Astrocyte (in vitro differentiated cells and primary cell): ENCODE data around the gene MAGI1. TPM values are rescaled to one million over a fixed set of nuclear protein-coding genes. Genes with fewer than 3 reads are reported as not detected.

Source experiments
- DNase-seq: peaks from one replicate; pipeline ENCODE4 v3.0.0-alpha.2; 2010; ENCODE audit warnings: low read depth
- FAIRE-seq: peaks from 2 replicates; lab custom pipeline; 2011; peaks lifted over from hg19 to GRCh38; lab: Jason Lieb, UNC
- H2AFZ ChIP-seq: 2 replicates; pipeline ENCODE4 v1.6.0; 2012; ENCODE audit warnings: low read depth, low read length, inconsistent platforms
- H3K27ac ChIP-seq: 2 replicates; pipeline ENCODE4 v1.5.1; 2011; ENCODE audit warnings: low read depth, low read length, inconsistent platforms
- H3K27me3 ChIP-seq: 2 replicates; pipeline ENCODE4 v1.6.0; 2011; ENCODE audit warnings: low read length, inconsistent platforms; ENCODE audit not compliant: insufficient read depth
- H3K36me3 ChIP-seq: 2 replicates; pipeline ENCODE4 v1.5.1; 2011; ENCODE audit warnings: low read length, inconsistent platforms; ENCODE audit not compliant: insufficient read depth
- H3K4me1 ChIP-seq: 2 replicates; pipeline ENCODE4 v1.5.1; 2011; ENCODE audit warnings: low read length, inconsistent platforms; ENCODE audit not compliant: insufficient read depth
- H3K4me2 ChIP-seq: 2 replicates; pipeline ENCODE4 v1.6.0; 2012; ENCODE audit warnings: low read length, inconsistent platforms
- H3K4me3 ChIP-seq: 2 replicates; pipeline ENCODE4 v1.5.1; 2011; ENCODE audit warnings: low read depth, mild to moderate bottlenecking, low read length, inconsistent platforms; ENCODE audit not compliant: insufficient read depth
- H3K79me2 ChIP-seq: 2 replicates; pipeline ENCODE4 v1.6.0; 2012; ENCODE audit warnings: mild to moderate bottlenecking, low read length, inconsistent platforms; ENCODE audit not compliant: insufficient read depth
- H3K9ac ChIP-seq: 2 replicates; pipeline ENCODE4 v1.6.0; 2012; ENCODE audit warnings: mild to moderate bottlenecking, low read length, inconsistent platforms
- H3K9me3 ChIP-seq: 2 replicates; pipeline ENCODE4 v1.5.1; 2012; ENCODE audit warnings: low read depth, mild to moderate bottlenecking, low read length, inconsistent platforms; ENCODE audit not compliant: insufficient read depth
- H4K20me1 ChIP-seq: 2 replicates; pipeline ENCODE4 v1.6.0; 2012; ENCODE audit warnings: low read length, inconsistent platforms; ENCODE audit not compliant: insufficient read depth
- H3K27ac Mint-ChIP-seq: one replicate; pipeline ENCODE4 v1.8.0; 2021; ENCODE audit warnings: mild to moderate bottlenecking, mixed read lengths; ENCODE audit not compliant: unreplicated experiment
- H3K27me3 Mint-ChIP-seq: one replicate; pipeline ENCODE4 v1.8.0; 2021; ENCODE audit warnings: low read depth, mixed read lengths; ENCODE audit not compliant: unreplicated experiment
- H3K36me3 Mint-ChIP-seq: one replicate; pipeline ENCODE4 v1.8.0; 2021; ENCODE audit warnings: low read depth, mixed read lengths; ENCODE audit not compliant: unreplicated experiment
- H3K4me1 Mint-ChIP-seq: one replicate; pipeline ENCODE4 v1.8.0; 2021; ENCODE audit warnings: low read depth, mixed read lengths; ENCODE audit not compliant: unreplicated experiment
- H3K4me3 Mint-ChIP-seq: one replicate; pipeline ENCODE4 v1.8.0; 2021; ENCODE audit warnings: mild to moderate bottlenecking, moderate library complexity, mixed read lengths; ENCODE audit not compliant: unreplicated experiment
- H3K9me3 Mint-ChIP-seq: one replicate; pipeline ENCODE4 v1.8.0; 2021; ENCODE audit warnings: mild to moderate bottlenecking, mixed read lengths; ENCODE audit not compliant: unreplicated experiment
- CTCF ChIP-seq: IDR thresholded peaks from 2 replicates; pipeline ENCODE4 v1.5.1; 2011; ENCODE audit warnings: low read depth, mild to moderate bottlenecking, inconsistent platforms, low read length, moderate library complexity; ENCODE audit not compliant: insufficient read depth
- EZH2 ChIP-seq: IDR thresholded peaks from 2 replicates; pipeline ENCODE4 v1.6.1; 2012; ENCODE audit warnings: mild to moderate bottlenecking, low read length, inconsistent platforms; ENCODE audit not compliant: insufficient read depth
- total RNA-seq: library from RNA; stranded (reverse); gene quantifications from 2 replicates; pipeline ENCODE4 v1.2.1, GENCODE V29; 2021

MAGI1 gene
- total RNA-seq, 1 donor from 2014 or later, result 31.8 TPM

- Histone ChIP-seq H3K4me2 (no peak overlapping the region), H3K27me3 (no peaks in the 10 kb centered on the region), H3K9ac (no peak overlapping the region), H3K4me1 (no peaks in the 10 kb centered on the region), H4K20me1 (peaks cover 24% of the 10 kb centered on the region), H3K9me3 (no peaks in the 10 kb centered on the region), H3K27ac (no peak overlapping the region), H3K4me3 (no peak overlapping the region), H3K36me3 (no peaks in the 10 kb centered on the region), H2AFZ (no peak overlapping the region), H3K79me2 (no peaks in the 10 kb centered on the region)
- Mint-ChIP-seq H3K9me3 (no peaks in the 10 kb centered on the region), H3K36me3 (no peaks in the 10 kb centered on the region), H3K27me3 (no peaks in the 10 kb centered on the region), H3K4me3 (no peak overlapping the region), H3K4me1 (peaks cover 3% of the 10 kb centered on the region), H3K27ac (no peak overlapping the region)
- FAIRE-seq, result no peak
- DNase-seq, result no peak
- TF ChIP-seq EZH2 (no peak), CTCF (no peak)
Measured at GRCh38 chr3:65558826-65559225, 479.9 kb downstream of the MAGI1 start.

- Histone ChIP-seq H3K27ac (no peak overlapping the region), H3K4me2 (no peak overlapping the region), H4K20me1 (peaks cover 18% of the 10 kb centered on the region), H3K4me3 (no peak overlapping the region), H3K79me2 (no peaks in the 10 kb centered on the region), H3K27me3 (no peaks in the 10 kb centered on the region), H2AFZ (no peak overlapping the region), H3K9ac (no peak overlapping the region), H3K9me3 (no peaks in the 10 kb centered on the region), H3K4me1 (no peaks in the 10 kb centered on the region), H3K36me3 (no peaks in the 10 kb centered on the region)
- no peak for FAIRE-seq
- no peak for TF ChIP-seq EZH2
- no peak for TF ChIP-seq CTCF
- no peak overlapping the region for H3K4me3 Mint-ChIP-seq
- no peaks in the 10 kb centered on the region for H3K9me3 Mint-ChIP-seq
- no peaks in the 10 kb centered on the region for H3K27me3 Mint-ChIP-seq
- DNase-seq, result no peak
- peaks cover 3% of the 10 kb centered on the region for H3K4me1 Mint-ChIP-seq
- no peak overlapping the region for H3K27ac Mint-ChIP-seq
- H3K36me3 Mint-ChIP-seq, result no peaks in the 10 kb centered on the region
Measured at GRCh38 chr3:65557899-65558564, 480.7 kb downstream of the MAGI1 start.

GRCh38 chr3:65556934-65557577 lies 481.7 kb downstream of the MAGI1 start:
- Histone ChIP-seq H2AFZ (no peak overlapping the region), H3K4me1 (no peaks in the 10 kb centered on the region), H3K36me3 (no peaks in the 10 kb centered on the region), H3K79me2 (no peaks in the 10 kb centered on the region), H3K27me3 (no peaks in the 10 kb centered on the region), H3K27ac (no peak overlapping the region), H3K4me3 (no peak overlapping the region), H3K9ac (no peak overlapping the region), H4K20me1 (peaks cover 28% of the 10 kb centered on the region), H3K9me3 (no peaks in the 10 kb centered on the region), H3K4me2 (no peak overlapping the region)
- DNase-seq (no peak), FAIRE-seq (no peak)
- TF ChIP-seq CTCF, result no peak
- no peak for TF ChIP-seq EZH2
- Mint-ChIP-seq H3K4me1 (peaks cover 3% of the 10 kb centered on the region), H3K27ac (no peak overlapping the region), H3K9me3 (no peaks in the 10 kb centered on the region), H3K27me3 (no peaks in the 10 kb centered on the region), H3K36me3 (no peaks in the 10 kb centered on the region), H3K4me3 (no peak overlapping the region)
